T-helper 2 cell treated with Interferon-gamma antibody and Interleukin-4, amounts not matched to agents 5 μg/mL and 100 μg/mL, for 36 hours (primary cell): Measurements from ENCODE around the gene CA11.
"Not testable (repeated sequence)": the region's sequence is repeated elsewhere in the genome, so short reads cannot be mapped to it uniquely, and the experiment has no call there.

Source experiments
- DNase-seq: peaks from one replicate; pipeline ENCODE4 v3.0.0; 2021; ENCODE audit warnings: low spot score
- H3K27ac Mint-ChIP-seq: one replicate; pipeline ENCODE4 v1.8.0; 2021; ENCODE audit warnings: mild to moderate bottlenecking, mixed read lengths
- H3K27me3 Mint-ChIP-seq: one replicate; pipeline ENCODE4 v1.8.0; 2021; ENCODE audit warnings: low read depth, mixed read lengths
- H3K36me3 Mint-ChIP-seq: one replicate; pipeline ENCODE4 v1.8.0; 2021; ENCODE audit warnings: low read depth, mixed read lengths
- H3K4me1 Mint-ChIP-seq: one replicate; pipeline ENCODE4 v1.8.0; 2021; ENCODE audit warnings: low read depth, mixed read lengths
- H3K4me3 Mint-ChIP-seq: one replicate; pipeline ENCODE4 v1.8.0; 2022; ENCODE audit warnings: mild to moderate bottlenecking, moderate library complexity, mixed read lengths
- H3K9me3 Mint-ChIP-seq: one replicate; pipeline ENCODE4 v1.8.0; 2021; ENCODE audit warnings: mixed read lengths

Gene CA11

DNA sequence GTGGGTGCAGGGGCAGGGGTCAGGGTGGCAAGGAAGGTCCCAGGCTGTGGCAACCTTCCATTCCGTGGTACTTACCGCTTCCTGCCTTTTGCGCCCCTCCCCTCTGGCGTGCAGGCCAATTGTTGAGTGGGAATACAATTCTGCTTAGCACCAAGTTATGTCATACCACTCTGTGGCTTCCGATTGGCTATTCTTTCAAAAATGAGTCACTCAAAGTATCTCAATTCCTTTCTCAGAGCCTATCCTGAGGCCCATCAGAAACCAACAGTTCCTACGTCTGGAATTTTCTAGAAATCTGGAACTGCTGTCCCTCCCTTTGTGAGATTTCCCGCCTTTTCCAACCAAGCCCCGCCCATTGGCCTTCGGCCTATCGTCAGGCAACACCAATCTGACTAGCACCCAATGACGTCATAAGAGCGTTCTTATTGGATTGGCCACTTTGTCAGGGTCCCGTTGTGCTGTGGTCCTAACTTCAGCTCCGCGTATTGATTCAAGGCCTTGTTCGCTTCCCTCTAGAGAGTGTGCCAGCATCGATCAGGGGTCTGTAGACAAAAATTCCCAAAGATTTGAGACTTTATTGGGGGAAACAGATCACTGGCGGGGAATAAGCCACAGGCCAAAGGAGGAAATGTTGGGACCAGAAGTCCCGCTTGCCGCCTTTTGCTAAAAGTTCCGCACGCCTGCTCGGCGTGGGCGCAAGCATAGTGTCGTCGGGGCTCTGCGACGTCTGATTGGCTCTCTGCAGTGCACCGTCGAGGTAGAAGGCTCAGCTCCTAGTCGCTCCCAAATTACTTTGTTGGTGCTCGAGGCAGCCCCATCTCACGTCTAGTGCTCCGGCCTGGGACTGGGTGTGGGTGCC is 15.1 kb upstream of the CA11 start:
- Mint-ChIP-seq H3K36me3 (no peaks in the 10 kb centered on the region), H3K9me3 (no peaks in the 10 kb centered on the region), H3K27me3 (peaks cover 6% of the 10 kb centered on the region), H3K27ac (peak overlapping the region; percentile 91), H3K4me1 (peaks cover 7% of the 10 kb centered on the region), H3K4me3 (peak overlapping the region; percentile 69)
- peak; percentile 80 for DNase-seq

DNA sequence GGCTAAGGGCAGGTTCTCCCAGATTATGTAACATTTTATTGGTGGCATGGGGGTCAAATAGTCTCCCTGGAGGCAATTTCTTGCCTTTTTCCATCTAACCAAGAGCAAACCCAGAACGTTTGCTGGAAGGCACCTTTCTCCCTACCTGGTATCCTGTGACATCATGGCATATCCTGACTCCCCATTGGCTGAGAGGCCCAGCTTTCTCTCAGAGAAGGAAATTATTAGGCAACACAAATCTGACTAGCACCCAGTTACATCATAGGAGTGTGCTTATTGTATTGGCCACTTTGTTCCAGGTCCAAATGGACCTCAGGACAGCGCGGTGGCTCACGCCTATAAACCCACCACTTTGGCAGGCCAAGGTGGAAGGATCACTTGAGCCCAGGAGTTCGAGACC is 13.8 kb upstream of the CA11 start:
- H3K4me3 Mint-ChIP-seq = no peak overlapping the region
- H3K27me3 Mint-ChIP-seq = peaks cover 6% of the 10 kb centered on the region
- H3K27ac Mint-ChIP-seq = no peak overlapping the region
- peaks cover 7% of the 10 kb centered on the region for H3K4me1 Mint-ChIP-seq
- no peaks in the 10 kb centered on the region for H3K9me3 Mint-ChIP-seq
- no peaks in the 10 kb centered on the region for H3K36me3 Mint-ChIP-seq
- no peak for DNase-seq

DNA sequence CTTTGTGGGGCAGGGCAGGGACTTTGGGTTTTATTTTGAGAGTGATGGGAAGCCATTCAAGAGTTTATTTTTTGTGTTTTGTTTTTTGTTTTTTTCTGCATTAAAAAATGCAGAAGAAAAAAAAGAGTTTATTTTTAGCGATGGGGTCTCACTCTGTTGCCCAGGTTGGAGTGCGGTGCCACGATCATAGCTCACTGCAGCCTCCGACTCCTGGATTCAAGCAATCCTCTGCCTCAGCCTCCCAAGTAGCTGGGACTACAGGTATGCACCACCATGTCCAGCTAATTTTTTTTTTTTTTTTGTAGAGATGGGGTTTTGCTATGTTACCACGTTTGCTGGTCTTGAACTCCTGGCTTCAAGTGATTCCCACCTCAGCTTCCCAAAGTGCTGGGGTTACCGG is 12.5 kb upstream of the CA11 start:
- no peak for DNase-seq
- peaks cover 6% of the 10 kb centered on the region for H3K27me3 Mint-ChIP-seq
- H3K4me3 Mint-ChIP-seq = no peak overlapping the region
- H3K36me3 Mint-ChIP-seq = no peaks in the 10 kb centered on the region
- H3K4me1 Mint-ChIP-seq = peaks cover 9% of the 10 kb centered on the region
- H3K9me3 Mint-ChIP-seq = no peaks in the 10 kb centered on the region
- no peak overlapping the region for H3K27ac Mint-ChIP-seq

DNA sequence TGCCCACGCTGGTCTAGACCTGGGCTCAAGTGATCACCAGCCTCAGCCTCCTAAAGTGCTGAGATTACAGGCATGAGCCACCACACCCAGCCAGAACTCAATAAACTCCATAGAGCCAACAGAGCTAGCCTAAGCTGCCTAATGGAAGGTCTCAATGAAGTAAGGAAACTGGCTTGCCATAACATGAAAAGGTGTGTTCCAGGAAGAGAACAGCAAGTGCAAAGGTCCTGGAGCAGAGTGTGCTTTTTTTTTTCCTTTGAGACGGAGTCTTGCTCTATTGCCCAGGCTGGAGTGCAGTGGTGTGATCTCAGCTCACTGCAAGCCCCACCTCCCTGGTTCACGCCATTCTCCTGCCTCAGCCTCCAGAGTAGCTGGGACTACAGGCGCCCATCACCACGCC is 11.8 kb upstream of the CA11 start:
- H3K36me3 Mint-ChIP-seq, H3K4me3 Mint-ChIP-seq, H3K9me3 Mint-ChIP-seq, H3K27me3 Mint-ChIP-seq, H3K27ac Mint-ChIP-seq, DNase-seq: not testable (repeated sequence)
- peaks cover 11% of the 10 kb centered on the region for H3K4me1 Mint-ChIP-seq

DNA sequence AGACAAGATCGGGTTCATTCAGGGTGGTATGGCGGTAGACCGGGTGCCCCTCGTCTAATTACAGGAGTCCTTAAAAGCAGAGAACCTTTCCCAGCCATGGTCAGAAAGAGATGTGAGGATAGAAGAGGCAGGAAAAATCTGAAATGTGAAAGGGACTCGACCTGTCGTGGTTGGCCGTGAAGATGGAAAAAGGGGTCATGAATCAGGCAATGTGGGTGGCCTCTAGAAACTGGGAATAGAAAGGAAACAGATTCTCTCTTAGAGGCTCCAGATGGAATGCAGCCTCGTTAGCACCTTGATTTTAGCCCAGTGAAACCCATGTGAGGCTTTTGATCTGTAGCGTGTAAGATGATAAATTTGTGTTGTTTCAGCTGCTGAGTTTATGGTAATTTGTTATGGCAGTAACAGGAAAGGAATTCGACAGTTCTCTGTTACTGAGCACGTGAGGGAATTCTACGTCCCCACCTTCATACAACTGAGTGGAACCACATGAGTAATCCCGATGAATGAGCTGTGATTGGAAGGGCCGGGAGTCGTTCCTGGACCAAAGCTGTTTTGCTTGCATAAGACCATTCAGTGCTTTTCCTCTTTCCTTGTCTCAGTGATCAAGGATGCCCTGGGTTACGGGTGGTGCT is 11.0 kb upstream of the CA11 start:
- Mint-ChIP-seq H3K4me3 (no peak overlapping the region), H3K27ac (no peak overlapping the region), H3K4me1 (peaks cover 14% of the 10 kb centered on the region), H3K27me3 (peaks cover 6% of the 10 kb centered on the region), H3K36me3 (no peaks in the 10 kb centered on the region), H3K9me3 (no peaks in the 10 kb centered on the region)
- DNase-seq = no peak

DNA sequence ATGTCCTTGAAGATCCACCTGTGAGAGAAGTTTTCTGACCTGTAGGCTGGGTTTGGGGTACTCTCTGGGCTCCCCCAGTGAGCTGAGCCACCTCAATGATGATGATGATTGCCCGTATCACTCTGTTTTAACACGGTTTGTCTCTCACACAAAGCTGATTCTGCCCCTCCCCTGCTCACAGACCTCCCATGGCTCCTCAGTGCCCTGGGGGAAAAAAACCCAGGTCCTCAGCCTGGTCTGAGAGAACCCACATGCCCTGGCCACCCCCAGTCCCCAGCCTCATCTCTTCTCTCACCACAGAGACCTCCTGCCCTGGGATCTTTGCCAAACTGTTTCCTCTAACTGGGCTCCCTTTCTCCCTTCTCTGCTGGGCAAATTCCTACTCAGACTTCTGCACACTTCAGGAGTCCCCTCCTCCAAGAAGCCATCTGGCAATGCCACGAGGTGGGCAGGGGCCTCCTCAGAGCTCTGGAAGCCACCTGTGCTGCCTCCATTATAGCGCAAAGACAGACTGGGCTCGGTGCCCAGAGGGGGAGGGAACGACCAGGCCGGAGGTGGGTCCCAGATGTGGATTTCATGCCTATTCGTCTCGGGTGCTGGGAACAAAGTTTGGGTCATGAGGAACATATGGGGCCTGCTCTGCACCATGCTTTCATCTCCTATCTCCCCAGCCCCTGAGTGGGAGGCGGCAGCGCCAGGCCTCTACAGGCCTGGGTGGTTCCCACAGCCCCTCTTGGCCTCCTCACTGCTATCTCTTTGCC is 8.5 kb upstream of the CA11 start:
- Mint-ChIP-seq H3K36me3 (no peaks in the 10 kb centered on the region), H3K9me3 (no peaks in the 10 kb centered on the region), H3K27ac (peak overlapping the region; percentile 5), H3K27me3 (peaks cover 6% of the 10 kb centered on the region), H3K4me3 (no peak overlapping the region), H3K4me1 (peaks cover 10% of the 10 kb centered on the region)
- DNase-seq = no peak

DNA sequence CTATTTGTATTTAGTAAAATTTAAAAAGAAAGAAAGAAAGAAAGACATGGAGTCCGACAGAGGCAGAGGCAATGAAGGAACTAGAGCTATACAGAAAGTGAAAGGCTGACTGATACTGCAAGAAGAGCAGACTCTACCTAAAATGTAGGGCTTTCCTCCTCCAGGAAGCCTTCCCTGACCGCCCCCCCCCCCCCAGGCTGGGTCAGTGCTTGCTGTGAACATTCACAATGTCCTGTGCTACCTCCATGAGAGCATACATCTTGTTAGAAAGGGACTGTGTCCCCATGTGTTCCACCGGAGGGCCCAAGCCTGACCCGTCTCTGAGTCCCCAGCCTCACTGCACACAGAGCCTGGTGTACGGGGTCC is 5.7 kb upstream of the CA11 start:
- H3K36me3 Mint-ChIP-seq = no peaks in the 10 kb centered on the region
- no peak overlapping the region for H3K4me3 Mint-ChIP-seq
- H3K27me3 Mint-ChIP-seq = no peaks in the 10 kb centered on the region
- no peak for DNase-seq
- H3K9me3 Mint-ChIP-seq = no peaks in the 10 kb centered on the region
- no peak overlapping the region for H3K27ac Mint-ChIP-seq
- H3K4me1 Mint-ChIP-seq = peaks cover 23% of the 10 kb centered on the region

DNA sequence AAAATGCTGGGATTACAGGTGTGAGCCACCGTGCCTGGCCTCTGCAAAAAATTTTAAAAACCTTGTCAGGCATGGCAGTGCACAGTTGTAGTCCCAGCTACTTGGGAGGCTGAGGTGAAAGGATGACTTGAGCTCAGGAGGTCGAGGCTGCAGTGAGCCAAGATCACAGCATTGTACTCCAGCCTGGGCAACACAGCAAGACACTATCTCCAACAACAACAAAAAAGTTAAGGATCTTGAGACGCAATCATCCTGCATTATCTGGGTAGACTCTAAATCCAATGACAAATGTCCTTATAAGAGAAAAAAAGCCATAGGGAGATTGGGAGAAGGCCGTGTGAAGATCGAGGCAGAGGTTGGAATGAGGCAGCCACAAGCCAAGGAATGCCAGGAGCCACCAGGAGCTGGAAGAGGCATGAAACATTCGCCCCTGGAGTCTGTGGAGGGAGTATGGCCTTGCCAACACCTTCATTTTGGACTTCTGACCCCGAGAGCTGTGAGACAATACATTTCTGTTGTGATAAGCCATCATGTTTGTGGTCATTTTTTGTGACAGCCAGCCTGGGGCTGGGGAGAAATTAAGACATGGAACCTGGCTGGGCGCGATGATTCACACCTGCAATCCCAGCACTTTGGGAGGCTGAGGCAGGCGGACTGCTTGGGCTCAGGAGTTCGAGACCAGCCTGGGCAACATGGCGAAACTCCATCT is 5.1 kb upstream of the CA11 start:
- H3K9me3 Mint-ChIP-seq = no peaks in the 10 kb centered on the region
- peaks cover 23% of the 10 kb centered on the region for H3K4me1 Mint-ChIP-seq
- no peak overlapping the region for H3K4me3 Mint-ChIP-seq

DNA sequence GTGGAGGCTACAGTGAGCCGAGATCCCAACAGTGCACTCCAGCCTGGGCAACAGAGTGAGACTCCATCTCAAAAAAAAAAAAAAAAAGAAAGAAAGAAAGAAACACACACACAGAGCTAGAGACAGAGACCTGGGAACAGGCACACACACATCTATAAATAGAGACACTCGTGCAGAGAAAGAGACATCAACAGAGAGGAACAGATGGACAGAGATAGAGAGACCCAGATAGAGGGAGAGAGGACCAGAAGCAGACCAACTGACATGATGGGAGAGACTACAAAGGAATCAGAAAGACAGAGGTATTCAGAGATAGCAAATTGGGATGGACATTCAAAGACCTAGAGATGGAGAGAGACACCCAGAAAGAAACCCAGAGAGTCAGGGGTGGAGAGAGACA is 2.1 kb upstream of the CA11 start:
- H3K27ac Mint-ChIP-seq = peak overlapping the region; percentile 78
- peaks cover 3% of the 10 kb centered on the region for H3K27me3 Mint-ChIP-seq
- H3K36me3 Mint-ChIP-seq = no peaks in the 10 kb centered on the region
- H3K4me3 Mint-ChIP-seq = peak overlapping the region; percentile 35
- peaks cover 38% of the 10 kb centered on the region for H3K4me1 Mint-ChIP-seq
- no peak for DNase-seq
- H3K9me3 Mint-ChIP-seq = no peaks in the 10 kb centered on the region

More for the DNA sequence above, 5.1 kb upstream of the CA11 start:
- Mint-ChIP-seq H3K27ac (no peak overlapping the region), H3K27me3 (no peaks in the 10 kb centered on the region), H3K36me3 (no peaks in the 10 kb centered on the region)
- no peak for DNase-seq

DNA sequence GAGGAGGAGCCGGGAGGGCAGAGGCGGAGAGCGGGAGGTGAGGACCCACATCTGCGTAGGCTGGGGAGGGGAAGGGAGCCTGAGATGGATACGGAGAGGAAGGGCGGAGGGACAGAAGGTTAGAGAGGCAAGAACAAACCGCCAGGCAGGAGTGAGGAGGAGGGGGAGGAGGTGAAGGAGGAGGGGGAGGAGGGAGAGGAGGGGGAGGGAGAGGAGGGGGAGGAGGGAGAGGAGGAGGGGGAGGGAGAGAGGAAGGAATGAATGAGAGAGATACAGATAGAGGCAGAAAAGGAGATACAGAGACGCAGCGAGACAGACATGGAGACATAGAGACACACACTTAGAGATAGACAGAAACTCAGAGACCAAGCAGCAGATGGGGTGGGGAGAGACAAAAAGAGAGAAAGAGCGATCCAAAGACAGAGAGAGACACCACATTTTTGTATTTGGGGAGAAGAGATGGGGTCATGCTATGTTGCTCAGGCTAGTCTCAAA is 782 bp upstream of the CA11 start:
- Mint-ChIP-seq H3K4me3 (peak overlapping the region; percentile 47), H3K4me1 (peaks cover 33% of the 10 kb centered on the region), H3K27me3 (peaks cover 3% of the 10 kb centered on the region), H3K9me3 (no peaks in the 10 kb centered on the region), H3K36me3 (no peaks in the 10 kb centered on the region), H3K27ac (peak overlapping the region; percentile 72)
- DNase-seq = no peak

DNA sequence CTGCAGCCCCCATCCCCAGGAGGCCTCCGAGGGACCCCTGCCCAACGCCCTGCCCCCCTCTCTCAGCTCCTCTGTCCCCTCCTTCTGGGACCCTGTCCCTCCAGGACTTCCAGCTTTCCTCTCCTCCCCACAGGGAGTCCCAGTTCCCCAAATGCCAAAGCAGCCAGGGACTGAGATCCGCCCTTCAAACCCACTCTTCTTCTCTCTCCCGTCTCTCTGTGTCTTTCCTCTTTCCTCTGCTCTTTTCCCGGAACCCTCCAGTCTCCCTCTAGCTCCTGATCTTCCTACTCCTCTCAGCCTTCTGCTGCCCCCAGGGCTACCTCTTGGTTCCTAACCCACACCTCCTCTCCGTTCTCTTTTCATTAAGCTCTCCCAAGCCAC is 377 bp downstream of the CA11 start:
- H3K27ac Mint-ChIP-seq = peak overlapping the region; percentile 84
- H3K9me3 Mint-ChIP-seq = no peaks in the 10 kb centered on the region
- peaks cover 3% of the 10 kb centered on the region for H3K27me3 Mint-ChIP-seq
- H3K36me3 Mint-ChIP-seq = no peaks in the 10 kb centered on the region
- DNase-seq = no peak
- peak overlapping the region; percentile 80 for H3K4me3 Mint-ChIP-seq
- H3K4me1 Mint-ChIP-seq = peaks cover 35% of the 10 kb centered on the region

DNA sequence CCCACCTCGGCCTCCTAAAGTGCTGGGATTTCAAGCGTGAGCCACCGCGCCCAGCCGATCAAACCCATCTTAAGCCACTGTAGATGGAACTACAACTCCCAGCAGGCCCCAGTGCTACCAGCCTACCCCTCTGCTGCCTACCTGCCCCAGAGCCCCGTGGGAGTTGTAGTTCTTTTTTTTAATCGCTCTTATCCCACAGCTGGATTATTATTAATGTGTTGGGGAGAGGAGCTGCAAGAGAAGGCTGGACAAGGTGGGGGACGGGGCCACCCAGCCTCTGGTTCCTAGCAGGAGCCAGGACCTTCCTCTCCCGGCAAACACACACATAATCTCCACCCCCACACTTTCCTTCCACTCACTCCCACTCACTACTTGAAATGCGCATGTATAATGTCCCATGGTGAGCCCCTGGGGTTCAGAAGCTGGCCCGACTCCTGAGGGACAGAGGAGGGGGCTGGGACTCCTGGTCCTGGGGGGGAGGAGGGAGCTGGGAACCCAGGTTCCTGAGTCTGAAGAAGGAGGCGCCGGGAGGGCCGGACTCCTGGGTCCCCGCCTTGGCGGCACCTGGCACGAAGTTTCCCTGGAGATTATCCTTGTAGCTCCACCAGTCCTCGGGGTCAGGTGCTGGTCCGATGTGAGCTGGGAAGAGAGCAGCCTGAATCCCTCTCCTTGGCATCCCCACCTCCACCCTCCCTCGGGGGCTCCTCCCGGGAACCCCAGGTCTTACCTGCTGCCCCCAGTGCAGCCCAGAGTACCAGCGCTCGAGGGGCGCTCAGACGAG is 958 bp downstream of the CA11 start:
- peak; percentile 66 for DNase-seq
- peaks cover 35% of the 10 kb centered on the region for H3K4me1 Mint-ChIP-seq
- H3K27me3 Mint-ChIP-seq = peaks cover 3% of the 10 kb centered on the region
- H3K9me3 Mint-ChIP-seq = no peaks in the 10 kb centered on the region
- no peaks in the 10 kb centered on the region for H3K36me3 Mint-ChIP-seq
- H3K27ac Mint-ChIP-seq = no peak overlapping the region
- H3K4me3 Mint-ChIP-seq = peak overlapping the region; percentile 80

DNA sequence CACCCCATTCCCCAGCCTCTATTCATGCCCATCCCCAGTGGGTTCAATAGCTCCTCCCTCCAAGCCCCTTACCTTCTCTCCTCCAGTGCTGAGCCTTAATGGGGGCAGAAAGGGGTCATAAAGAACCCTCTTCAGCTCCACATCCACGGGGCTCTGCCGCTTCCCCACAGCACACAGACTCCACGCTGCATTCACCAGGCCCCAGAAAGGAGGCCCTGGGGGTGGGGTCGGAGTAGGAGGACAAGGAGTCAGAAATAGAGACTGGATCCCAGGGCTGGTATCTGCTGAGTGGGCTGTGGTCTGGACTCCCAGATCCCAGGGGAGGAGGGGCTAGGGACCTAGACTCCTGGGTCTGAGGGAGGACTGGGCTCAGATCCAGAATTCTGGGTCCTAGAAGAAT is 1.6 kb downstream of the CA11 start:
- Mint-ChIP-seq H3K4me3 (no peak overlapping the region), H3K27me3 (peaks cover 3% of the 10 kb centered on the region), H3K27ac (no peak overlapping the region), H3K9me3 (no peaks in the 10 kb centered on the region), H3K4me1 (peaks cover 31% of the 10 kb centered on the region), H3K36me3 (no peaks in the 10 kb centered on the region)
- DNase-seq = no peak
